ENCODE data around the gene ADGRG4.

DNA sequence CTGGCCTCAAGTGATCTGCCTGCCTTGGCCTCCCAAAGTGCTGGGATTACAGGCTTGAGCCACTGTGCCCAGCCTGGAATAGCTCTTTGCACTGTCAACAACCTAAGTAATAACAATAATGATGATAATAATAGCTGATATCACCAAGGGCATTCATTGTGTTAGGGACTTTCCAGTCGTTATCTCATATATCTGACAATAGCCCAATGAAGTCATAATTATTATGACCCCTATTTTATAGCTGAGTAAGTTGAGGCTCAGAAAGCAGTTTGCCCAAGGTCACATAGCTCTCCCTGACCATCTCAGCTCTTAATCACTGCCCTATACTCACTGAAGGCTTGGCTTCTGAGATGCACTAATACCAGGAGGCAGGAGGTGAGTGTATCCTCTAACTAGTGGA, 30.8 kb upstream of the ADGRG4 start:
- TF ChIP-seq CTCF (IDR thresholded peaks at IDR 0.05) (no peak), POLR2A (IDR thresholded peaks at IDR 0.05) (no peak)

Data from testis (tissue), 2 donors.